ENCODE results near the gene RABGEF1. TPM values are rescaled to one million over a fixed set of nuclear protein-coding genes. Genes with fewer than 3 reads are reported as not detected.

Gene RABGEF1
- total and polyA plus RNA-seq, 9 of the 15 experiments (the other 6 are each of a cell fraction or from before 2014, with no cell fraction given): 7.0 to 29.3 (median 20.5) TPM

DNA sequence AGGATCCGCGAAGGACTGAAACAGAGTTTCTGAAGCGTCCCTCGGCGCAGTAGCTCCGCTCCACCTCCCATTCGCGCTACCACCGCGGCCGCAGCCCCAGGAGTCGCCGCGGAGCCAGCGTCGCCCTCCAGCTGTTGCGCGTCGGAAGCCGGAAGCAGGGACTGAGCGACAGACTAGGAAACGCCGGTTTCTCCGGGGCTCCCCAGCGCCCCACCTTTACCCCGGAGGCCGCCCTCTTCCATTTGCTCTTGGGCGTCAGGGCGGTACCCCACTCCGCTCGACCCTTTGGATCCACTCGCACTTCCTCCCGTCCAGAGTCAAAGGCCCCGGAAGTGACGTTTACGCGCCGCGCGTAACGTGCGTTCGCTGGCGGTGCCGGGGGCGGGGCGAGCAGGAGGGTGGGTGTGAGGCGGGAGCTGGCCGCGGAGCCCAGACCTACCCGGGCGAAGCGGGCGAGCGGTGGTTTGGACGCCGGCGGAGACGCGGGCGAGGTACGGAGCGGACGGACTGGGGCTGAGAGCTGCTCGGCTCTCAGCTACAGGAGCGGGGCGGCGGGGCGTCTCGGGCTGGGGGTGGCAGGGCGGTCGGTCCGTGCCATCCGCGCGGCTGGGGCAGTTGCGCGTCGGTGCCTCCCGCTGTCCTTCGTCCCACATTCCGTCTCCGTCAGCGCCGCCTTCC lies at the start of gene RABGEF1 (continued):
- TF ChIP-seq, protein P1, sequence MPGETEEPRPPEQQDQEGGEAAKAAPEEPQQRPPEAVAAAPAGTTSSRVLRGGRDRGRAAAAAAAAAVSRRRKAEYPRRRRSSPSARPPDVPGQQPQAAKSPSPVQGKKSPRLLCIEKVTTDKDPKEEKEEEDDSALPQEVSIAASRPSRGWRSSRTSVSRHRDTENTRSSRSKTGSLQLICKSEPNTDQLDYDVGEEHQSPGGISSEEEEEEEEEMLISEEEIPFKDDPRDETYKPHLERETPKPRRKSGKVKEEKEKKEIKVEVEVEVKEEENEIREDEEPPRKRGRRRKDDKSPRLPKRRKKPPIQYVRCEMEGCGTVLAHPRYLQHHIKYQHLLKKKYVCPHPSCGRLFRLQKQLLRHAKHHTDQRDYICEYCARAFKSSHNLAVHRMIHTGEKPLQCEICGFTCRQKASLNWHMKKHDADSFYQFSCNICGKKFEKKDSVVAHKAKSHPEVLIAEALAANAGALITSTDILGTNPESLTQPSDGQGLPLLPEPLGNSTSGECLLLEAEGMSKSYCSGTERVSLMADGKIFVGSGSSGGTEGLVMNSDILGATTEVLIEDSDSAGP (CRISPR knock-in tag; IDR thresholded peaks at IDR 0.05): peak; percentile 50; the same call in 1 of the 2 replicates
- TF ChIP-seq, protein P2, sequence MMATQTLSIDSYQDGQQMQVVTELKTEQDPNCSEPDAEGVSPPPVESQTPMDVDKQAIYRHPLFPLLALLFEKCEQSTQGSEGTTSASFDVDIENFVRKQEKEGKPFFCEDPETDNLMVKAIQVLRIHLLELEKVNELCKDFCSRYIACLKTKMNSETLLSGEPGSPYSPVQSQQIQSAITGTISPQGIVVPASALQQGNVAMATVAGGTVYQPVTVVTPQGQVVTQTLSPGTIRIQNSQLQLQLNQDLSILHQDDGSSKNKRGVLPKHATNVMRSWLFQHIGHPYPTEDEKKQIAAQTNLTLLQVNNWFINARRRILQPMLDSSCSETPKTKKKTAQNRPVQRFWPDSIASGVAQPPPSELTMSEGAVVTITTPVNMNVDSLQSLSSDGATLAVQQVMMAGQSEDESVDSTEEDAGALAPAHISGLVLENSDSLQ (IDR thresholded peaks at IDR 0.05): peak; percentile 56
- no peak for TF ChIP-seq ZNF133 (CRISPR knock-in tag; IDR thresholded peaks at IDR 0.05)
- peak; percentile 27; the same call in 1 of the 2 replicates for TF ChIP-seq CHD2 (IDR thresholded peaks at IDR 0.05; ENCODE audit: low read depth, low read length)
- TF ChIP-seq NFRKB (IDR thresholded peaks at IDR 0.05; ENCODE audit: low read depth): peak; percentile 58; the same call in 1 of the 2 replicates
- TF ChIP-seq SMAD3 (CRISPR knock-in tag; conservative IDR thresholded peaks at IDR 0.05): 0 out of 2 replicates have a peak, but pooled peaks have one; percentile 2
- 0 out of 2 replicates have a peak, but pooled peaks have one; percentile 21 for TF ChIP-seq DIDO1 (tag; IDR thresholded peaks at IDR 0.05; ENCODE audit: low read depth)
- TF ChIP-seq BDP1 (IDR thresholded peaks at IDR 0.05; ENCODE audit: insufficient read depth, insufficient read length): no peak
- peak; percentile 95 for TF ChIP-seq CXXC5 (CRISPR knock-in tag; IDR thresholded peaks at IDR 0.05)
- TF ChIP-seq, protein P3, sequence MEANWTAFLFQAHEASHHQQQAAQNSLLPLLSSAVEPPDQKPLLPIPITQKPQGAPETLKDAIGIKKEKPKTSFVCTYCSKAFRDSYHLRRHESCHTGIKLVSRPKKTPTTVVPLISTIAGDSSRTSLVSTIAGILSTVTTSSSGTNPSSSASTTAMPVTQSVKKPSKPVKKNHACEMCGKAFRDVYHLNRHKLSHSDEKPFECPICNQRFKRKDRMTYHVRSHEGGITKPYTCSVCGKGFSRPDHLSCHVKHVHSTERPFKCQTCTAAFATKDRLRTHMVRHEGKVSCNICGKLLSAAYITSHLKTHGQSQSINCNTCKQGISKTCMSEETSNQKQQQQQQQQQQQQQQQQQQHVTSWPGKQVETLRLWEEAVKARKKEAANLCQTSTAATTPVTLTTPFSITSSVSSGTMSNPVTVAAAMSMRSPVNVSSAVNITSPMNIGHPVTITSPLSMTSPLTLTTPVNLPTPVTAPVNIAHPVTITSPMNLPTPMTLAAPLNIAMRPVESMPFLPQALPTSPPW (CRISPR knock-in tag; IDR thresholded peaks at IDR 0.05): peak; percentile 76
- TF ChIP-seq, protein P4, sequence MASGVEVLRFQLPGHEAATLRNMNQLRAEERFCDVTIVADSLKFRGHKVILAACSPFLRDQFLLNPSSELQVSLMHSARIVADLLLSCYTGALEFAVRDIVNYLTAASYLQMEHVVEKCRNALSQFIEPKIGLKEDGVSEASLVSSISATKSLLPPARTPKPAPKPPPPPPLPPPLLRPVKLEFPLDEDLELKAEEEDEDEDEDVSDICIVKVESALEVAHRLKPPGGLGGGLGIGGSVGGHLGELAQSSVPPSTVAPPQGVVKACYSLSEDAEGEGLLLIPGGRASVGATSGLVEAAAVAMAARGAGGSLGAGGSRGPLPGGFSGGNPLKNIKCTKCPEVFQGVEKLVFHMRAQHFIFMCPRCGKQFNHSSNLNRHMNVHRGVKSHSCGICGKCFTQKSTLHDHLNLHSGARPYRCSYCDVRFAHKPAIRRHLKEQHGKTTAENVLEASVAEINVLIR (CRISPR knock-in tag; IDR thresholded peaks at IDR 0.05): peak; percentile 86
- TF ChIP-seq MTA1 (IDR thresholded peaks at IDR 0.05; ENCODE audit: borderline replicate concordance): 0 out of 2 replicates have a peak, but pooled peaks have one; percentile 40
- TF ChIP-seq, protein P5, sequence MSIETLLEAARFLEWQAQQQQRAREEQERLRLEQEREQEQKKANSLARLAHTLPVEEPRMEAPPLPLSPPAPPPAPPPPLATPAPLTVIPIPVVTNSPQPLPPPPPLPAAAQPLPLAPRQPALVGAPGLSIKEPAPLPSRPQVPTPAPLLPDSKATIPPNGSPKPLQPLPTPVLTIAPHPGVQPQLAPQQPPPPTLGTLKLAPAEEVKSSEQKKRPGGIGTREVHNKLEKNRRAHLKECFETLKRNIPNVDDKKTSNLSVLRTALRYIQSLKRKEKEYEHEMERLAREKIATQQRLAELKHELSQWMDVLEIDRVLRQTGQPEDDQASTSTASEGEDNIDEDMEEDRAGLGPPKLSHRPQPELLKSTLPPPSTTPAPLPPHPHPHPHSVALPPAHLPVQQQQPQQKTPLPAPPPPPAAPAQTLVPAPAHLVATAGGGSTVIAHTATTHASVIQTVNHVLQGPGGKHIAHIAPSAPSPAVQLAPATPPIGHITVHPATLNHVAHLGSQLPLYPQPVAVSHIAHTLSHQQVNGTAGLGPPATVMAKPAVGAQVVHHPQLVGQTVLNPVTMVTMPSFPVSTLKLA (conservative IDR thresholded peaks at IDR 0.05): peak; percentile 88 to 94
- peak; percentile 78; the same call in 1 of the 2 replicates for TF ChIP-seq PHF8 (IDR thresholded peaks at IDR 0.05; ENCODE audit: borderline replicate concordance, low read length)
- no peak for TF ChIP-seq ZNF778 (CRISPR knock-in tag; IDR thresholded peaks at IDR 0.05)
- TF ChIP-seq GABPA (tag; conservative IDR thresholded peaks at IDR 0.05; ENCODE audit: low read depth): peak; percentile 97
- TF ChIP-seq ELF4 (CRISPR knock-in tag; IDR thresholded peaks at IDR 0.05): peak; percentile 70
- TF ChIP-seq, protein P6, sequence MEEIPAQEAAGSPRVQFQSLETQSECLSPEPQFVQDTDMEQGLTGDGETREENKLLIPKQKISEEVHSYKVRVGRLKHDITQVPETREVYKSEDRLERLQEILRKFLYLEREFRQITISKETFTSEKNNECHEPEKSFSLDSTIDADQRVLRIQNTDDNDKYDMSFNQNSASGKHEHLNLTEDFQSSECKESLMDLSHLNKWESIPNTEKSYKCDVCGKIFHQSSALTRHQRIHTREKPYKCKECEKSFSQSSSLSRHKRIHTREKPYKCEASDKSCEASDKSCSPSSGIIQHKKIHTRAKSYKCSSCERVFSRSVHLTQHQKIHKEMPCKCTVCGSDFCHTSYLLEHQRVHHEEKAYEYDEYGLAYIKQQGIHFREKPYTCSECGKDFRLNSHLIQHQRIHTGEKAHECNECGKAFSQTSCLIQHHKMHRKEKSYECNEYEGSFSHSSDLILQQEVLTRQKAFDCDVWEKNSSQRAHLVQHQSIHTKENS (CRISPR knock-in tag; IDR thresholded peaks at IDR 0.05): no peak
- no peak for TF ChIP-seq TEAD4 (IDR thresholded peaks at IDR 0.05; ENCODE audit: low read length)
- TF ChIP-seq TEAD4 (CRISPR knock-in tag; IDR thresholded peaks at IDR 0.05; ENCODE audit: borderline replicate concordance): no peak
